Stimulated activated CD4-positive, alpha-beta T cell treated with anti-CD3 and anti-CD28 coated beads, Interleukin-2, amount 100 ng/mL, for 24 hours (primary cell): ENCODE data around the gene INPP1.
A peak's percentile ranks its signal among the peaks of the same experiment; 100 is the strongest.

Experiments
- DNase-seq, 2 donors: peaks; one replicate each; pipeline ENCODE4 v3.0.0-alpha.2; 2020

Gene INPP1

DNA sequence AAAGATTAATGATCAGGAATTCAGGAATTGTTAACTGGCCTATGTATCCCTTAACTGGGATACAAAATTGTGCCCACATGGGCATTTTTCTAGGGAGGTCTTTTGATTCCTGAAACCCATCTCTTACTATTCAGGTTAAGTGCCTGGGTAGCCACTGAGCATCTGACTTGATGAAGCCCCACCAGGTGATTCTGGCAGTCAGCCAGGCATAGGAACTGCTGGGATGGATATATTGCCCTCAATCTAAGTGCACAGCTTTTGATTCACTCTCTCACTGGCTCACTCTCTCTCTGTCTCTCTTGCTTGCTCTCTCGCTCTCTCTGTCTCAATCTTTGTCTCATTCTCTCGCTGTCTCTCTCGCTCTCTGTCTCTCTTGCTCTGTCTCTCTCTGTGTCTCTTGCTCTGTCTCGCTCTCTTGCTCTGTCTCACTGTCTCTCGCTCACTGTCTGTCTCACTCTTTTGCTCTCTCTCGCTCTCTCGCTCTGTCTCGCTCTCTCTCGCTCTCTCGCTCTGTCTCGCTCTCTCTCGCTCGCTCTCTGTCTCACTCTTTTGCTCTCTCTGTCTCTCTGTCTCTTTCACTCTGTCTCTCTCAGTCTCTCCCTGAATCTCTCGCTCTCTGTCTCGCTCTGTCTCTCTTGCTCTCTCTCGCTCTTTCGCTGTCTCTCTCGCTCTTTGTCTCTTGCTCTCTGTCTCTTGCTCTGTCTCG is 22.3 kb downstream of the INPP1 start:
- no peak for DNase-seq

DNA sequence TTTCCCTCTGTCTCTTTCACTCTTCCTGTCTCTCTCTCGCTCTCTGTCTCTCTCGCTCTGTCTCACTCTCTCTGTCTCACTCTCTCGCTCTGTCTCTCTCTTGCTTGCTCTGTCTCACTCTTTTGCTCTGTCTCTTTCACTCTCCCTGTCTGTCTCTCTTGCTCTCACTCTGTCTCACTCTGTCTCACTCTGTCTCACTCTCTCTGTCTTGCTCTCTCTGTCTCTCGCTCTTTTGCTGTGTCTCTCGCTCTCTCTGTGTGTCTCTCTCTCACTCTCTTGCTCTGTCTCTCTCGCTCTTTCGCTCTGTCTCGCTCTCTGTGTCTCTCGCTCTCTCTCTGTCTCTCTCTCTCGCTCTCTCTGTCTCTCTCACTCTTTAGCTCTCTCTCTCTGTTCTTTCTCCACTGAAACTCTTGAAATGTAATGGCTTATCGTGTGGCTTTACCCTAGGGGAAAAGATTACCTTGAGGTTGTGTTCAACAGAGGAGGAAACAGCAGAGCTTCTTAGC is 22.9 kb downstream of the INPP1 start:
- no peak for DNase-seq

DNA sequence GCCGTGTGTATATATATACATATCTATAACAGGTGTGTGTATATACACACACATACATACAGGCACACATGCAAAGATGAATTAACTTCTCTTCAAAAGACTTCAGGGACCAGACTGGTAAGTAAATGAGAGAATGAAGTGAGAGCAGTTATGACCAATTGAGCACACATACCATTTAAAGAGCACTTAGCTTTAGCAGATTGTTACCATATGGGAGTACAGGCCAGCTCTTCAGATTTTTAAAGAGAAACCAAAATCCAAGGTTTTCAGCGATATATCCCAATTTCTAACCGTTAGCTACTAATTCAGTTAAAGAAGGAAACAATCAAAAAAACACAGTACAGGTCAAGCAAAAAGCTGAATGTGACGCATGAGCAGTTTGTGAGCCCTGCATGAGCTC is 23.7 kb downstream of the INPP1 start:
- no peak for DNase-seq

DNA sequence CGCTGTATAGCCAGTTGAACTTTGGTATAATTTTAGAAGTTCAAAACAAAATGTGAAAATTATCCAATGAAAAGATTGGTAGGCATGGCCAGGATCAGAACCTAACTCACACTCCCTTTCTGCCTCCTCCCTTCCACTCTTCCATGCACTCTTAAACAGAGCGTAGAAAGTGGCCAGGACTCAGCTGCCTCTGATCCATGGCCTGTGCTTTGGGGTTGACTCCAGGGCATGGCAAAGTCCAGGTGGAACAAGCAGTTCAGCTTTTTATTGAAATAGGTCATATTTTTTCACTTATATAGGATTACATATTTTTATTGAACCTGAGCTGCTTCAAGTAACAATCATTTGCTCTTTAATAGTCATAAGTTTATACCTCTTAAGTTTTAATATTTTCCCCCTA is 26.2 kb downstream of the INPP1 start:
- DNase-seq, result no peak

DNA sequence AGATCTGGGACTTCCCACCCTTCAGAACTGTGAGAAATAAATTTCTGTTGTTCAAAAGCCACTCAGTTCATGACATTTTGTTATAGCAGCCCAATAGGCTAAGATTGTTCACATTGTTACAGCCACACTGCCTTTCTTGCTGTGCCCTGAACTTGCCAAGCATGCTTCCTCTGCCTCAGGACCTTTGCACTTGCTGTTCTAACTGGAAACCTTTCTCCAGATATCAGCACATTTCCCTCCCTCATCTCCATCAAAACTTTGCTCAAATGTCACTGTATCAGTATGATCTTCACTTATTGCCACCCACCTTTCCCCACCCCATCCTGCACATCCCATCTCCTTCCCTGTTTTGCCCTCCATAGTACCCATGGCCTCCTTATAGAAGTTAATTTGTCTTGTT is 32.7 kb downstream of the INPP1 start:
- no peak for DNase-seq

DNA sequence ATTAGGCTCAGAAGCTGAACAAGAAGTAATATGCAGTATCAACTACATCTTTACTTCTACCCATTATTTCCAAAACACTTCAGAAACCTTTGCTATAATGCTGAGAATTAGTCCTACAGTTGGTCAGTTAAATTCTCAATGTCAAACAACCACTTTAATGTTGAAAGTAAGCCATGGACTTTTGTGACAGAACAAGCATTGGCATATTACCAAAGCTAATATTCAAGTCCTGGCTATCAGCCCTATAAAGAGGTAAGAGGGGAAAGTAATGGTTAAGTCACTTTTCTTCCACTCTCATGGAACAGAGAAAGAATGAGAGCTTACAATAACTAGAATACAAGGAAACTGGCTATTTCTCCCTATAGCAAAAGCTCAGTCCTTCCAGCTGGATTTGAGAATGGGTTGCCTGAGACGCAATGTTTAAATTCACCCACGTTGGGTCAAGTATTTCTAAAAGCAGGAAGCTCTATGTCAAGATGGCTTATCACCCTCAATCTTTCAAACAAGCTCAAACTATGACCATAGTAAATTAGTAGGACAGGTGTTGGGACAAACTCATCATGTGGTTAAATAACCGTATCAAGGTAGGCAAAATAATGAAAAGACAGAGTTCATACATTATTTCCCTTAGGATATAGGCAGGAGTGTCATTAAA is 33.3 kb downstream of the INPP1 start:
- no peak for DNase-seq

DNA sequence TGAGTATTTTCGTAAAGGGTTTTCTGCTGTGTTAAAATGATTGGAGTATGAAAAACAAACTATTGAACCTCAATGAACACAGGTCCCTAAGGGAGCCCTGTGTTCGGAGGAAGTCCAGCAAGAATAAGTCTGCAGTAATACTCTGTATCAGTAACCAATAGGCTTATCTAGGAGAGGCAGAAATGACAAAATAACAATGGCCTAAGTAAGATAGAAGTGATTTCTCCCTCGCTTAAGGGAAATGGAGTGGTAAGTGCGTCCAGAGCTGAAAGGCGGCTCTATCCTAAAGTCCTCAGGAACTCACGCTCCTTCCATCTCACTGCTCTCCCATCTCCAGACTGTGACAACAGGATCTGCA is 35.5 kb downstream of the INPP1 start:
- no peak for DNase-seq

DNA sequence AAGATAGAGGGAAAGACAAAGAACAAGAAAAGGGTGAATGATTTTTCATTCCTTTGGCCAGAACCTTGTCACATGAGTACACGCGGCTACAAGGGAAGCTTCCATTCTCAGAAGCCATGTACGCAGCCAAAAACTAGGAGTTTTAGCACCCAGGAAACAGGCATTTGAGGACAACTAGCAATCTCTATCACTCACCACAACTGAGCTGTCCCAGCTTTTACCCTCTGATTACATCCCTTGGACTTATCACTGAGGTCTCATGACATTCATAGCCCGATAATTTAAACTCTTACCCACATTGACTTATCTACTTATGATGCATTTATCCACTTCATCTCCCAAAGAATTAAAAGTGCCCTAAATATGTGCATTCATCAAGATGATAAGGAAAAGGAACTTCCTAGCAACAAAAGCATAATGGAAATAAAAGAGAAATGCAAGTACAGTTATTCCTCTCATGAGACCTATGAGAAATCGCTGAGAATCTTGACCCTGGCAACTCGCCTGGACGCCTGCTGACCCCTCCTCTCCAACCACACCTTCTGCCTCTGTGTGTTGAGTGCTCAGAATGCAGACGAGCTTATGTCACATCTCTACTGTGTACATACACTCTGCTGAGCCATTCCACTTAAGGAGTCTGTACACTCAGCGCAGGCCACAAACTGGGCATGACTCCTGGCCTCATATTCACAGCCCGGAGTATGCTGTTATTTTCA is 36.0 kb downstream of the INPP1 start:
- DNase-seq, result no peak

DNA sequence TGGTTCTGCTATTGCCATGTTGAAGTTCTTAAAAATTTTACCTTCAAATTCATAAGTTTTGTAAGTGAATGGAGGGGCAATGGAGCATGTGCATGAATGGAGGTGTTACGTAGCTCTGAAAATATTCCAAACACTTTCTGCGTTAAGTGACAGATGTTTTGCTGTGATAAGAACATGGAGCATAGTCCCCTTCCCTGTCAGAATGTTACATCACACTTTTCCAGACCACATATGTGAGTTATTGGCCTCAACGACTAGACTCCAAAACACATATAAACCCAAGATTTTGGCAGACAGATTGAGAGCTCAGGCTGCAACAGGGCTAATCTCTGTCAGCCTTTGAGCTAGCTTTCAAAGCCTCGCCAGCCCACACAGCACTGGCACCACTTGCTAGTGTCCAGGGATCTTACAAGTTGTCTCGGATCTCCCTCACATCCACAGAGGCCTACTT is 37.6 kb downstream of the INPP1 start:
- no peak for DNase-seq

DNA sequence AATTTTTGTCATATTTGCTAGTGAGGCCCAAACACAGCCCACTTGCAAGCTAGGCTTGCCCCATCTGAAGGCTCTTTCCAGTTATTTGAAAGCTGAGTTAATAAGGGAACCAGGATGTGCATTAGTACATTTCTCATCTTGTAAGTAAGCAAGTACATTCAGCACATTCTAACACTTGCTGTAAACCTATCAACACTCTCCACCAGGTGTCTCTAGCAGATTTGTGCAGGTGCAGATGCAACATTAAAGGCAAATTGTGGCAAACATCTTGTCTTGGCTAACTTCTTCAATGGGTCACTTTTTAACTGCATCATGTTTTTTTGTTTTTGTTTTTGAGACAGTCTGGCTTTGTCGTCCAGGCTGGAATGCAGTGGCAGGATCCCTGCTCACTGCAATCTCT is 39.5 kb downstream of the INPP1 start:
- no peak for DNase-seq

DNA sequence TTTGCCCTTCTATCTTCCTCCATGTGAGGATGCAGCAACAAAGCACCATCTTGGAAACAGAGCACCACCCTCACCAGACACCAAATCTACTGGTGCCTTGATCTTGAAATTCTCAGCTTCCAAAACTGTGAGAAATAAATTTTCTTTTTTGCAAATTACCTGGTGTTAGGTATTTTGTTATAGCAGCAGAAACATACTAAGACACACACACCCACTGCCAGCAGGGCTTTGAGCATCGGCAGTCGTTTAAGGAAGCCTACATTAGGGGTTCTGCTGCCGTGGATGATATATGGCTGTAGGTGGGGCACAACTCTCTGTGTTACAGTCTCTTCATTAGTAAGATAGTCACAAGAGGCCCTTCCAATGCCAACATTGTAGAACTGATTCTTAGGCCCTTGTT is 44.0 kb downstream of the INPP1 start:
- DNase-seq, result no peak

DNA sequence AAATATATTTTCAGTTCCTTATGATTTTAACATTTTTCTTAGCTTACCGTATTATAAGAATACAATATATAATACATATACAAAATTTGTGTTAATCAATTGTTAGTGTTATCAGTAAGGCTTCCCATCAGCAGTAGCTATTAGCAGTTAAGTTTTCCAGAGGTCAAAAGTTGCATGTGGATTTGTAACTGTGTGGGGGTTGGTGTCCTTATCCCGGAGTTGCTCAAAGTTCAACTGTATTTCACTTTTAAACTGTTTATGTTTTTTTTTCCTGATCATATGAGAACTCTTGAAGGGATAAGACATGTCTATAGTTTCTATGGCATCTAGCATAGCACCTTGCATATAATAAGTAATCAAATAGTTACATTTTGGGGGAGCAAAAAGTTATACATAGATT is 52.9 kb downstream of the INPP1 start:
- DNase-seq, result no peak

DNA sequence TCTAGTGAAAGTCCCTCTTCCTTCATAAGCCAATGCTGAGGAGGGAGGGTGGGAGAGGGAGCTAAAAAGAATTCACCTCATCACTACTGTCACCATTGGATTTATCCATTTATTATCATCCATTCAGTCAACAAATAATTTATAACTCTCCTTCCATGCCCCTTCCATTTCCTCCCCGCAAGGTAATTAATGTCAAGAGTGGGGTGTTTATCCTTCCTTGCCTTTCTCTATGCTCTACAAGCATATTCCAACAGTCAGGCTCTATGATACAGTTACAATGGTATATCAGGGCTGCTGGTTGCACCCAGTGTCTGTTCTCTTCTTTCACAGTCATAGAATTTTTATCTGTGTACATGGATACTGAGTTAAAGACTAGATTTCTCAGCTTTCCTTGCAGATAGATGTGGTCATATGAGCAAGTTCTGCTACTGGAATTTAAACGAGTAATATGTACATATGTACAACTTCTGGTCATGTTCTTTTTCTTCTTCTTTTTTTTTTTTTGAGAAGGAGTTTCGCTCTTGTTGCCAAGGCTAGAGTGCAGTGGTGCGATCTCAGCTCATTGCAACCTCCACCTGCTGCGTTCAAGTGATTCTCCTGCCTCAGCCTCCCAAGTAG is 59.7 kb downstream of the INPP1 start:
- DNase-seq, result no peak

DNA sequence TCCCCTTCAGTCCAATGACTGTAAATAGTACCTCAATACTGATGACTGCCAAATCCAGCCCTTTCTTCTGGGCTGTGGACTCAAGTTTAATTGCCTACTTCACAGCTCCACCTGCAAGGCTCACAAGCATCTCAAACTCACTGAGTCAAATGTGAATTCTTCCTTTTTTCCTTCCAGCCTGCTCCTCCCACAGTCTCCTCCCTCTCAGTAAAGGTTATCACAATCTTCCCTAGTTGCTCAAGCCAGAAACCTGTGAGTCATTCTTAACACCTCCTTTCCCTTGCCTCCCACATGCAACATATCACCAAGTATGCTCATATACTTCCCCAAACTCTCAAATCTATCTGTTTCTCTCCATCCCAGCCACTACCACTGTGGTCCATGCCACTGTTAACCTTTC is 61.1 kb downstream of the INPP1 start:
- peak; percentile 9 to 47 for DNase-seq

DNA sequence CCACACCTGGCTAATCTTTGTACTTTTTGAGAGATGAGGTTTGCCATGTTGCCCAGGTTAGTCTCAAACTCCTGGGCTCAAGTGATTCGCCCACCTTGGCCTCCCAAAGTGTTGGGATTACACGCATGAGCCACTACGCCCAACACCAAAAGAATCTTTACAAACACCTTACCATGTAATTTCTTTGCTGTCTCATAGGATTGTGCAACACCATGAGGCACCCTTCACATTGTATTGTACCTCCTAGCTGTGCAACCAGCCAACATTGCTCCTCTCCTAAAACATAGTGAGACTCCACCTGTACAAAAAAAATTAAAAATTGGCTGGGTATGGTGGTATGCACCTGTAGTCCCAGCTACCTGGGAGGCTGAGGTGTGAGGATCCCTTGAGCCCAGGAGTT is 61.7 kb downstream of the INPP1 start:
- no peak for DNase-seq

DNA sequence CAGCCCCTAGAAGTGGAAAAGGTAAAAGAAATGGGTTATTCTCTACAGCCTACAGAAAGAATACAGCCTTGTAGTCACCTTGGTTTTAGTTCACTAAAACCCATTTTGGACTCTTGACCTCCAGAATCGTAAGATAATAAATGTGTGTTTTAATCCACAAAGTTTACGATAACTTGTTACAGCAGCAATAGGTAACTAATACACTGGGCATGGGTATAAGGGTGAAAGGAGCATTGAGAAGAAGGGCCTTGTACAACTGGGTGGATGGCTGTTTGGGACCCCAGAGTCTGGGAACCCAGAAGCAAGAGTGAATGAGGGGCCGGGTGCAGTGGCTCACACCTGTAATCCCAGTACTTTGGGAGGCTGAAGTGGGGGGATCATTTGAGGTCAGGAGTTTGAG is 62.6 kb downstream of the INPP1 start:
- no peak for DNase-seq

DNA sequence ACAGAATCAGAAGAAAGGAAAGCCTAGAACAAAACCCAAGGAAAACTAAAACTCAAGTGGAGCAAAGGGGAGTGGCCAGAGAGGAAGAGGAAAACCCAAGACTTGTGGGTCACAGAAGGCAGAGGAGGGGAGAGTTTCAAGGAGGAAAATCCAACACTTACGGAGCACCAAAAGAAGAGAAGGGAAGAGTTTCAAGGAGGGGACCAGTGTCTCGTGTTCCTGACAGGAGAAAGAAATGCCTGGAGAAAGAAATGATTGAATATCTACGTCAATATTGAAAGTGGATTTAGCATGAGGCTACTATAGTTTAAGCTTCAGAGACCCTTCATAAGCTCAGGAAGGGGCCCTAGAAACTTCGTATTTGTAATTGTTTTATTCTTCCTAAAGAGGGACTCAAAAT is 63.4 kb downstream of the INPP1 start:
- DNase-seq, result no peak

DNA sequence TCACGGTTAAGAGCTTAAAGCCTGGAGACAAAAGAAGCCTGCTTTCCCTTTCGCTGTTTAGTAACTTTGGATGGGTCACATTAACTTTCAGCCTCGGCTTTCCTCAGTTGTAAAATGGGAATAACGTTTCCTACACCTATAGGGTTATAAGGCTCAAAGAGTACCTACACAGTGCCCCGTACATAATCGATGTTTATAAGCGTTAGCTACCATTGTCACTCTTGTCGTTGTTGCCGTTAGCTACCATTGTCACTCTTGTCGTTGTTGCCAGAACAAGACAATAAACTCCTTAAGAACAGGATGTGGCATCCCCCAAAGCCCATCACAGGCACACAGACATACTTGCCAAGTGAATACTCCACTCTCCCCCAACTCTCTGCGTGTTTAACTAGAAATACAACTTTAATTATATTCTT is 63.9 kb downstream of the INPP1 start:
- no peak for DNase-seq

DNA sequence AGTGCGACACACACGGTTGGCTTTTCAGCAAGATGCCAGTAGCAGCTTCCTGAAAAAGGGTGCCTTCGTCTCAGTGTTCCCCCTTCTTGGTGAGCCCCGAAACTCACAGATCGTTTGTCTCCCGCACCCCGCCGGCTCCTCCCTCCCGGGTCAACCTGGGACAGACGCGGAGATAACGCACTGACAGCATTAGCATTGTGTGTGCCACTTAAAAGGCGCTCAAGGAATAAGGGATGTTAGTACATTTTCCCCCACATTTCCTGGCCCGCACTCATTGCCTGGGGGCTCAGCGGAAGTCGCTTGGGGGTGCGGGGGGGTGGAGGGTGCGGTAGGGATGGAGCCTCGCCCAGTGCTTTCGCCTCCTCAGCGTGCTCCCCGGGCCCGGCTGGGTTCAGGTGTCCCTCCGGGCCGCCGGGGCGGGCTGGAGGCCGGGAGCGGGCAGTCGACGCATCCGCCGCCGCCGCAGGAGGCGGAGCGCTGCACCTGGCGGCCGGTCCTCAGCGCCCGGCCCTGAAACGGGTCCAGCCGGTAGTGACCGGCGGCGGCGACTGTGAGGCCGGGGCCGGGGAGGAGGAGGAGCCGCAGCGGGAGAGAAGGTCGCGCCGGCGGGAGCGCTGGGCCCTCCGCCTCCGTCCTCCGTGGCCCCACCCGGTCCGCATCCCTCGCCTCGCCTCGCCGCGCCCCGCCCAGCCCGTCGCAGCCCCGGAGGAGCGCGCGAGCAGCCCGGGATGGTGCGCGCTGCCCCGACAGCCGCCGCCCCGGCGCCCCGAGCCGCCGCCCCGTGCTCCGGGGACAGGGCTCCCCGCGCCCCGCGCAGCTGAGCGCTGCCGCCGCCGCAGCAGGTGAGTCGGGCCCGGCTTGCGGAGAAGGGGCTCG is 64.5 kb downstream of the INPP1 start, which contains the start of gene MFSD6:
MFSD6 (plus strand) TSS at position 694 of the 876 bp plus-strand sequence. CDS start 27,675 bp downstream, outside the sequence.
- DNase-seq, result peak; percentile 63 to 72

DNA sequence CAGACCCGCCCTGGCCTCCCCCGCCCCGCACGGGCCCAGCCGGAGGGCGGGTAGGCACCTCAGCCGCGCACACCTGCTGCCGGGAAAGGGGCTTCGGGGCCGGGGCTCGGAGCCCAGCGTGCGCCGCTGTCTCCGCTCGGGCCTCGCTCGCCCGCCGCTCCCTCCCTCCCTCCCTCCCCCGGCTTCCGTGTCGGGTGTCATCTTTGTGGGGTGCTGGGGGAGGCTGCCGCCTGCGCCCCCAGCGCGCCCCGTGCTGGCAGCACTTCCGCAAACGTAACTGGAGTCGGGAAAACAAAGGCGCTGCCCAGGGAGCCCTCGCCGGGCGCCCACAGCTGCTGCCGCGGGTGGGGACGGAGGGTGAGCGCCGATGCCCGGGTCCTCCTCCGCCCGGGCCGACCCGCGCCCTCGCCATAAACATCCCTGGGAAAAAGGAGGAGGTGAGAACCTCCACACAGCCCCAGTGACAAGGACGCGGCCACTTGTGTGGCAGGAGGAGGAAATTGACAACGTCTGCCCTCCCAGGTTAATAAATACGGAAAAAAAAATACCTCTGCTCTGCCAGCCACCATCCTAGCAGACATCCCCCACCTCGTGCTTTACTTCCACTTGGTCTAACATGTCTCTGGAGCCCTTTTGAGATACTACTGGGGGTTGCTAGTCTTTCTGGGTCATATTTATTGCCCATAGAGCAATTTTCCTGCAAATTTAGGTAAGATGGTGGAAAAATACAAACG is 65.3 kb downstream of the INPP1 start:
- DNase-seq, result peak; percentile 70 to 71

DNA sequence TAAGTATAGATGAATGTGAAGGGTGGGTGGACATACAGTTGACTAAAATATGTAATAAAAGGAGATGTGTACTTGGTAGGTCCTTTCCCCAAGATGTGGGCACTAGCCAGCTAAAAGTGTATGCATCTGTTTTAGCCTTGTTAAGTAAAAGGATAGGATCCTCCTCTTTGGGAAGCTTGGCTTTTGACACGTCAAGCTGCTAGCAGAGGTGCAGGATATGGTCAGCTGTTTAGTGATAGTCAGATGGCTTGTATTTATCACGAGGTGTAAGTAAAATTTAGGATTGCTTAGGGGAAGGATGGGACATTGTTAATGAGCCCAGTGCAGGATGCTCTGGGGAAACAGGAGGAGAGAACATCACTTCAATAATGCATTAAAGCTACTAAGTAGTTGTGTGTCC is 66.2 kb downstream of the INPP1 start:
- DNase-seq, result no peak

DNA sequence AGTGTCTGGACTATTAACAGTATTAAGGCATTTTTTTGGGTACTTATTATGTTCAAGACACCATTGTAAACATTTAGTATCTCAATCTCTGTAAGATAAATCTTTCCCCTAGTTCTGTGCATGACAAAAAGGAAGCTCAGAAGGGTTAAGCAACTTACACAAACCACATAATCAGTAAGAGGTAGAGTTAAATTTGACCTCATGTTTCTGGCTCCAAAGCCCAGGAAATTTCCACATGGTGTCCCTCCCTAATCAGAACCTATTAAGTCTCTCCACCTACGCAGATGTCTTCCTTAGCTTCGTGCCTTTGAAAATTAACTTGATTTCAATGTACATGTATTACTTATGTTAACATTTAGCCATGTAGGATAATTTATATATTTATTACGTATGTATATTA is 66.8 kb downstream of the INPP1 start:
- no peak for DNase-seq
